NCI-H146 (cell line): ENCODE results near the gene BRS3.

Source experiments
- DNase-seq: peaks from one replicate; lab custom pipeline; 2025; lab: John Stamatoyannopoulos, UW

Gene BRS3

GRCh38 chrX:136495043-136495442 is 7.3 kb downstream of the BRS3 start:
- no peak for DNase-seq

DNA sequence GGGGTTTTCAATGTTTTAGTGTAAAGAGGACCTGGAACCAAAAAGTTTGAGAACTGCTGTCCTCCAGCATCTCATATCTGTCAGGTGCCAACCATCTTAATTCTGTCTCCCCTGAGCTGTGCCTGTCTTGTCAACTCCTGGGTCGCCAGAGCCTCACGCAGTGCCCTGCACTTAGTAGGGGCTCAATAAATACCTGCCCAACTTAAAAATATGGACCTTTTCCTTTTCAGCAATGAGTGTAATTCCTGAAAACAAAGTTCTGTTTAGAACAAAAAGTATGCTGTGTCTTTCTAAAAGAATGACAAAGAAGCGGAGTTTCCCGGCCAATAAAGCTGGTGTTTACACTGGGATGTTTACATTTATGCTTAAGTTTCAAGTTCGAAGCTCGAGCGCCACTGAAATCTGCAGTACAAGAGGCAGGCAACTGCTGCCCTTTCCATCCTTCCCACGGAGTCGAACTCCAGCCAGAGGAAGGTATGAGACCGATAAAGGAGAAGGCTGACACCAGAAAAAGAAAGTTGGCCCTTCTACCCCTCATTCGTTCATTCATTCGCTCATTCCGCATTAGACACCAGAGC is 8.5 kb downstream of the BRS3 start:
- peak; percentile 51 for DNase-seq

- peak; percentile 87 for DNase-seq
Measured at GRCh38 chrX:136496764-136497555, 9.2 kb downstream of the BRS3 start.

- no peak for DNase-seq
Measured at GRCh38 chrX:136497556-136498052, 9.9 kb downstream of the BRS3 start, which contains the start of gene HTATSF1. Gene HTATSF1, plus strand, starts transcription at chrX:136497592. Its CDS starts 93 bp downstream, at chrX:136497685.

DNA sequence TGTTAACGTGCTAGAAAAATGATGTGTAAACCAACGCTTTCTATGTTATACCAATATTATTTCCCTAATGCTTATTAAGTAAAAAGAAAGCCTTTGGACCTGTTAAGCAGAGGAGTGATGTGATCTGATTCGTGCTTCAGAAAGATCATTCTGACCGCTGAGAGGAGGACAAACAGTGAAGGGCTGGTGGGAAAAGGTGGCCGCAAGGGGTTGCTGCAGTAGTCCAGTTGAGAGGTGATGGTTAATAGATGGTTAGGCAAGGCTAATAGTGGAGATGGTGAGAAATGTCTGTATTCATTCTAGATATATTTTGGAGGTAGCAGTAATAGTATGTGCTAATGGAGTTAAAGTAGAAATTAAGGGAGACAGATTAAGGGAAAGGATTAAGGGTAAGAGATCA is 31.3 kb downstream of the BRS3 start:
- no peak for DNase-seq

DNA sequence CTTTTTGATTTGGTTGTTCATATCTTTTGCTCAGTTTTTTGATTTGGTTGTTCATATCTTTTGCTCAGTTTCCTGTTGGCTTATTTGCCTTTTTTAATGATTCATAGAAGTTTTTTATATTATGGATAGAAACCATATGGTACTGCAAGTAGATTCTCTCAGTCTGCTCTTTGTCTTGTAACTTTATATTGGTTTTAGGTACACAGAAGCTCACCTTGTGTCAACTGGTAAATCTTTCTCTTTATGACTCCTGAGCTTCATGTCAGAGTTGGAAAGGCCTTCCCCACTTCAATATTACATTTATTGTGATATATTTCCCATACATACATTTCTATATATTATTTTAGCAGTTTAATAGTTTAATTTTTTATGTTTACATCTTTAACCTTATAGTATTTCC is 36.0 kb downstream of the BRS3 start:
- no peak for DNase-seq

DNA sequence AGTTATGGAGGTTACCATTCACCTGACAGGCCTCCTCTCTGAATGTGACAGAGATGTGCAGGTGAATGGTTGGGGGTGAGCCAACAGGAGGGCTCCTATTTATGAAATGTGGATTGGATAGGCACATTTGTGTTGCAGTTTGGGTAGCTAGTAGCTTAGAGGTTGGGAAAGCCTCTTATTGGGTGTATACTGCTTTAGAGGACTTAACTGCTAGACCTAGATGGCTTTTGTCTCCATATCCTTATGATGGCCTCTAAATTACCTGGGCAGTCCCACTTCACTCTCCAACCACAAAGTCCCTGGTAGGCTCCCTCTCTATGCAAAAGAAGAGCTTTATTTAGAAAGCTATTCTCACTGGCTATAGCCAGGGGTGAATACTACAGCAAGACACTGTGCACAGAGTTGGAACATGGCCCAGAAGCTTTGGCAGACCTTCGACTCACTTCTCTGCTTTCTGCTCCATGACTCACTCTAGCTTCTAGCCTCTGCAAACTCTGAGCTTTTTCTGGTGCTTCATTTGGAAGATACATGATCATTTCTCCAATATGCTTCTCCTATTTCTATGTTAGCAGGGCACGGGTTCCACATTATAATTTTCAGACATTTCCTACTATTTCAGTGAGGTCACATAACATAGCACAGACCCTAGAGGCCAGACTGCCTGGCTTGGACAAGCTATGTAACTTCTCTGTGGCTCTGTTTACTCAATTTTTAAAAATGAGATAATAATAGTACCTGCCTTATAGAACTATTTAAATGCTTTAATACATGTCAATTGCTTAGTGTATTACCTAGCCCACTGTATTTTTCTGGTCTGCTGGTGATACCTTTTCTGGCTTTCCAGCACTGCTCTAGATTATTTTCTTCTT is 38.2 kb downstream of the BRS3 start:
- no peak for DNase-seq

DNA sequence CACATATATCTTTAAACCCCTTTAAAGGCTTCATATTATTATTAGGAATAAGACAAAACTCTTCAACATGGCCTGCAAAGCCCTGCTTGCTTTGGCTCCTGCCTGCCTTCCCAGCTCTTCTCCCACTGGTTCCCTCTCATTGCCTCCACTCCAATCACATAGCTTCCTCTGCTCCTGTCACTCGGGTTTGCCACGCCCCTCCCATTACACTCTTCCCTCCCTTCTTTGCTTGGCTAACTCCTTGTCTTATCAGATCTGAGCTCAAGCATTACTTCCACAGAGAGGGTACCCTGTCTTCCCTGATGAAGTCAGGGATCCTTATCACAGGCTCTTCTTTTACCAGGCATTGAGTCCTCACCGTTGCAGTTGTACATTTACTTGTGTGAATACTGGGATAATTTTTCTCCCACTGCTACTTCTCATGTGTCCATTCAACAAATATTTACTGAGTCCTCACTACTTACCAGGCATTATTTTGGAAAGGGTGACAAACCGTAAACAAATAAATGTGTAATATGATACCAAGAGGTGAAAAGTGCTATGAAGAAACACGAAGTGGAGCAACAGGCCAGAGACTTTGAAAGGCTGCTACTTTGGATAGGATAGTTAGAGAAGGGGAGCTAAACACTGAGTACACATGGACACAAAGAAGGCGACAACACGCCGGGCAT is 41.0 kb downstream of the BRS3 start:
- DNase-seq: no peak

DNA sequence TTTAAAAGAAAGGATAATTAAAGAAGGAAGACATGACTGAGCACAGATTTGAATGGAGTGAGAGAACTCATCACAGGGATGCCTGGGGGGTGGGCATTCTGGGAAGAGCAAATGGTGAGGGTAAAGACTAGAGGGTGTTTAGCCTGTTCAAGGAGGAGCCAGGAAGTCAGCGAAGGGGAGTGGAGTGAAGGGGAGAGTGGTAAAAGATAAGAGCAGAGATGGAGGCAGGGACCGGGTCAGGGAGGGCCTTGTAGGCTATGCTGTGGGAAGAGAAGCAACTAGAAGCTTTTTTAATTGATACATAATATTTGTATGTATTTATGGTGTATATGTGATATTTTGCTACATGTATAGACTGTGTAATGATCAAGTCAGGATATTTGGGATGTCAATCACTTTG is 42.0 kb downstream of the BRS3 start:
- no peak for DNase-seq

DNA sequence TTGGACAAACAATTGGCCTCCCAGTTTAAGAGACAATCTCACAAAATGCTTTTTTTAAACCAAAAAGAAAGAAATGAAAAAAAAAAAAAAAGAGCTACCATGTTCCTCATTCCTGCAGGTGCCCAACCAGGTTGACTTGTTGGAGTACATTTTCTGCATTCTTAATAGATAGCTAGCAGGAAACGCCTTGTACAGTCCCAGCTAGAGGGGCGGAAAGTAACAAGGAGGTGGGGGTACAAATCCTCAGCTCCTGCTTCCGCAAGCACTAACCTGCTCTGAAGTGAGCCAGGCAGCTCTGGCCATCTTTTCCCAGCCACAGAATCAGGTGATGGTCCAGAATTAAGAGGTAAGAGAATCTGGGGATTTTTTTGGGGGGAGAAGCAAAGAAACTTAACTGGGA is 44.2 kb downstream of the BRS3 start, which contains the start of gene VGLL1:
VGLL1 (plus strand) TSS at position 265 of the 400 bp plus-strand sequence. CDS start 3,806 bp downstream, outside the sequence.
- no peak for DNase-seq

DNA sequence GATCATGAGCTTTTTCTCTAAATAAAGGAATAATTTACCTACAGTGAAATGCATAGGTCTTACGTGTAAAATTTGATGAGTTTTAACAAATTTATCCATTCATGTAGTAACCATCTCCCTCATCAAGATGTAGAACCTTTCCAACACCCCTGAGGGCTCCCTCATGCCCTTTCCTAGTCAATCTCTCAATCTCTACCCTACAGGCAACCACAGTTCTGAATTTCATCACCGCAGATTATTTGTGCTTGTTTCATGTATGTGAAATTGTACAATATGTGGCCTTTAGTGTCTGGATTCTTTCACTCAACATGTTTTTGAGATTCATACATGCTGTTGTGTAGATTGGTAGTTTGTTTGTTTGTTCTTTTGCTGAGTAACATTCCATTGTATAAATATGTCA is 46.4 kb downstream of the BRS3 start:
- no peak for DNase-seq

- no peak for DNase-seq
Measured at GRCh38 chrX:136538811-136539210, 51.1 kb downstream of the BRS3 start.

DNA sequence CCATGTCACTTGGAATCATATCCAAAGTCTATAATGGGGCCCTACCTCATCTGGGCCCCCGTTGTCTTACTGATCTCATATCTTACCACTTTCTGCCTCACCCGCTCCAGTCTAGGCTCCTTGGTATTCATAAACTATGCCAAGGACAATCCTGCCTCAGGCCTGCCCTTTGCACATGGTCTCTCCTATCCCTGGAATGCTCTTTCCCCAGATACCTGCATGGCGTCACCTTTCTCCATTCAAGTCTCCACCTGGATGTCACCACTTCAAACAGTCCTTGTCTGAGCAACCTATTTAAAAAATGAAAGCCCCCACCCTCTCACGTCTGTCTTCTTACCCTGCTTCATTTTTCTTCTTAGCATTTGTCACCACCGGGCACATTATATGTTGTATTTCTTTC is 52.5 kb downstream of the BRS3 start:
- no peak for DNase-seq

DNA sequence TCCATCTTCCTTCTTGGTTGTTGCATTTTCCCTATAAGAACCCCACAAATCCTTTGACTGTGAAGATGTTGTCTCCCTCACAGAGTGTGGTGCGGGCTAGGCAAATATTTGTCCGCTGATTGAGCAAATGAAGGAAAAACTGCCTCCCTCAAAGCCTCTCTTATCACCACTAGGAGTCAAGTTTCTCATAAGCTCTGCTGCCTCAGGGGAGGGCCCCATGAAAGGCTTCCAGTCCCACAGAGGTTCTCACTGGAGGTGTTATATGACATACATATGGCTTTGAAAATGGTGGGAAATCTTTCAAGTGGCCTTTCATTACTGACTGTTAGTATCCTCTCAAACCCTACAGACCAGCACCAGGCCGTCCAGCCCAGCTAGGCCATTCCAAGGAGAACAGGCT is 53.5 kb downstream of the BRS3 start:
- peak; percentile 26 for DNase-seq

DNA sequence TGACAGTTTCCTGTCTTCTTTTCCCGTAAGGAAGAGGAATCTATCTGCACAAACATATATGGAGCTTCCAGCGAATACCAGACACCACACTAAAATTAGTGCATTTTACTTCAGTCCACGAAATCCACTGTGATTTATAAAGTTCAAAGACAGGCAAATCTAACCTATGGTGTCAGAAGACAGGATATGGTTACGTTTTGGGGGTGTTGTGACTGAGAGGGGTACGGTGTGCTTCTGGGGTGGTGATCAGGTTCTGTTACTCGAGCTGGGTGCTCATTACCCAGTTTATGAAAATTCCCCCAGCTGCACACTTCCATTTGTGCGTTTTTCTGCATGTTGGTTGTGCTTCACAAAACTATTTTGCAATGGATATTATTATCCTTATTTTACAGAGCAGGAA is 54.5 kb downstream of the BRS3 start:
- no peak for DNase-seq
